PC-9 (cell line): ENCODE results near the gene CFAP77.

Source experiments
- CTCF ChIP-seq: fragments of 200-600 bp; sonication (generic); conservative IDR thresholded peaks from 2 replicates; pipeline ENCODE4 v1.6.1; 2017; ENCODE audit warnings: mixed run types, antibody characterized with exemption, mild to moderate bottlenecking, moderate library complexity
- EZH2 ChIP-seq: fragments of 200-600 bp; sonication (generic); IDR thresholded peaks from 2 replicates; pipeline ENCODE4 v1.8.0; 2017; ENCODE audit warnings: antibody characterized with exemption, low read depth

- TF ChIP-seq CTCF (no peak), EZH2 (no peak)
These were observed 87.7 kb downstream of the CFAP77 start for GRCh38 chr9:132497731-132498130.
